Mammary epithelial cell (primary cell): ENCODE results near the gene SIMC1.

Experiments used
- CTCF ChIP-seq, 2 donors: IDR thresholded peaks in 1 of 2; conservative IDR thresholded peaks in 1 of 2; 2 replicates each; pipeline ENCODE4 v1.5.1; 2011 to 2012; ENCODE audit warnings: inconsistent platforms in 2 of 2, low read length in 2 of 2, mild to moderate bottlenecking in 2 of 2, control low read depth in 1 of 2, low read depth in 1 of 2; ENCODE audit not compliant: insufficient read depth in 1 of 2; ENCODE audit errors: extremely low read depth in 1 of 2
- EZH2 ChIP-seq: IDR thresholded peaks from 2 replicates; pipeline ENCODE4 v1.6.1; 2012; ENCODE audit warnings: low read length, inconsistent platforms, borderline replicate concordance

GRCh38 chr5:176355400-176356178, 117.4 kb downstream of the SIMC1 start:
- TF ChIP-seq CTCF (conservative IDR thresholded peaks at IDR 0.05 in 1 of 2, IDR thresholded peaks at IDR 0.05 in 1 of 2; ENCODE audit: extremely low read depth in 1 of 2, insufficient read depth in 1 of 2, low read depth in 1 of 2, low read length in 2 of 2) (no peak), EZH2 (no peak)
